WERI-Rb-1 (cell line): ENCODE results near the gene PDE6A.

Source experiments
- DNase-seq: peaks from one replicate; pipeline ENCODE4 v3.0.0-alpha.2; 2020
- H3K27ac ChIP-seq: fragments of 250-450 bp; sonication (Bioruptor Pico); 2 replicates; pipeline ENCODE4 v1.5.1; 2020; ENCODE audit warnings: mild to moderate bottlenecking, moderate library complexity
- H3K27me3 ChIP-seq: fragments of 250-450 bp; sonication (Bioruptor Pico); 2 replicates; pipeline ENCODE4 v1.5.1; 2021; ENCODE audit warnings: mild to moderate bottlenecking, low read depth, moderate library complexity; ENCODE audit not compliant: insufficient read depth, severe bottlenecking
- H3K36me3 ChIP-seq: fragments of 250-450 bp; sonication (Bioruptor Pico); 2 replicates; pipeline ENCODE4 v1.5.1; 2020; ENCODE audit warnings: mild to moderate bottlenecking, moderate library complexity
- H3K4me3 ChIP-seq: 2 replicates; pipeline ENCODE4 v1.5.1; 2011; ENCODE audit warnings: low read depth, mild to moderate bottlenecking, control low read depth, low read length
- H3K9me3 ChIP-seq: fragments of 250-450 bp; sonication (Bioruptor Pico); 2 replicates; pipeline ENCODE4 v1.5.1; 2021; ENCODE audit warnings: mild to moderate bottlenecking, moderate library complexity; ENCODE audit not compliant: severe bottlenecking
- CTCF ChIP-seq: IDR thresholded peaks from 2 replicates; pipeline ENCODE4 v1.5.1; 2011; ENCODE audit warnings: low read depth, mild to moderate bottlenecking, control low read depth, inconsistent platforms, low read length

PDE6A gene

DNA sequence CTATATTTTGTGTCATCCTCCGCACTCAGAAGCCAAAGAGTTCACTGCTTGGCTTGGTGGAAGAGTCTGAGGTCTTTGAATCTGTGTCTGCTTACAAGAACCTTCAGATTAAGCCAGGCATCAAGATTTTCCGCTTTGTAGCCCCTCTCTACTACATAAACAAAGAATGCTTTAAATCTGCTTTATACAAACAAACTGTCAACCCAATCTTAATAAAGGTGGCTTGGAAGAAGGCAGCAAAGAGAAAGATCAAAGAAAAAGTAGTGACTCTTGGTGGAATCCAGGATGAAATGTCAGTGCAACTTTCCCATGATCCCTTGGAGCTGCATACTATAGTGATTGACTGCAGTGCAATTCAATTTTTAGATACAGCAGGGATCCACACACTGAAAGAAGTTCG lies 36.6 kb upstream of the PDE6A start:
- no peak for TF ChIP-seq CTCF
- no peaks in the 10 kb centered on the region for H3K27me3 ChIP-seq
- DNase-seq: no peak
- H3K4me3 ChIP-seq: no peak overlapping the region
- no peak overlapping the region for H3K27ac ChIP-seq
- no peaks in the 10 kb centered on the region for H3K9me3 ChIP-seq
- peaks cover 8% of the 10 kb centered on the region for H3K36me3 ChIP-seq

DNA sequence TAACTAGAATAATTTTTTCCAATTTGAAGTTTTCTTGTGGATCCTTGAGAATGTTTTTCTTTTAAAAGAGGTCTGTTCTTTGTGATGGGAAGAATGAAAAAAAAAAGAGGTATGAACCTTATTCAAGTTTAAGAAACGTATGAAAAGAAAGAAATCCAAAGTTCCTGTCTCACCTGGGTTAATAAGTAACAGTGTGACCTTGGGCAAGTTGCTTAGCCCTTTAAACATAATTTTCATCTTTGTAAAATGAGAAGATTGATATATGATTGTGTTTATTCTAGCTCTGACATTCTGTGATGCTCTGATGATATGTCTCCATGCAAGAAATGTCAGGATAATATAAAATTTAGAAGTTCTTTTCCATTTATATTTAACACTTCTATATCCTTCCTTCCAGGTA lies 35.3 kb upstream of the PDE6A start:
- DNase-seq: no peak
- Histone ChIP-seq H3K9me3 (no peaks in the 10 kb centered on the region), H3K27ac (no peak overlapping the region), H3K4me3 (no peak overlapping the region), H3K36me3 (peaks cover 8% of the 10 kb centered on the region), H3K27me3 (no peaks in the 10 kb centered on the region)
- no peak for TF ChIP-seq CTCF

- DNase-seq: no peak
- TF ChIP-seq CTCF: no peak
- H3K27me3 ChIP-seq: no peaks in the 10 kb centered on the region
- H3K9me3 ChIP-seq: no peaks in the 10 kb centered on the region
- H3K4me3 ChIP-seq: no peak overlapping the region
- peaks cover 3% of the 10 kb centered on the region for H3K36me3 ChIP-seq
- H3K27ac ChIP-seq: no peak overlapping the region
These were observed 30.8 kb upstream of the PDE6A start for GRCh38 chr5:149975409-149975808.

GRCh38 chr5:149969181-149969930 lies 24.8 kb upstream of the PDE6A start:
- Histone ChIP-seq H3K27me3 (no peaks in the 10 kb centered on the region), H3K4me3 (no peak overlapping the region), H3K36me3 (no peaks in the 10 kb centered on the region), H3K27ac (no peak overlapping the region), H3K9me3 (no peaks in the 10 kb centered on the region)
- TF ChIP-seq CTCF: no peak
- DNase-seq: no peak

GRCh38 chr5:149966946-149967345 lies 22.4 kb upstream of the PDE6A start:
- Histone ChIP-seq H3K27me3 (no peaks in the 10 kb centered on the region), H3K36me3 (no peaks in the 10 kb centered on the region), H3K4me3 (no peak overlapping the region), H3K9me3 (no peaks in the 10 kb centered on the region), H3K27ac (no peak overlapping the region)
- no peak for TF ChIP-seq CTCF
- no peak for DNase-seq

- Histone ChIP-seq H3K4me3 (no peak overlapping the region), H3K9me3 (no peaks in the 10 kb centered on the region)
- TF ChIP-seq CTCF: no peak
These were observed 19.1 kb upstream of the PDE6A start for GRCh38 chr5:149963729-149964128.

More at GRCh38 chr5:149963729-149964128, 19.1 kb upstream of the PDE6A start:
- DNase-seq: no peak
- H3K27ac ChIP-seq: no peak overlapping the region
- H3K27me3 ChIP-seq: no peaks in the 10 kb centered on the region
- no peaks in the 10 kb centered on the region for H3K36me3 ChIP-seq
